Epithelial cell of proximal tubule (primary cell): Measurements from ENCODE around the gene GRP. TPM values are rescaled to one million over a fixed set of nuclear protein-coding genes. Genes with fewer than 3 reads are reported as not detected.
A peak's percentile ranks its signal among the peaks of the same experiment; 100 is the strongest.

ENCODE experiments used
- DNase-seq: peaks from one replicate; pipeline ENCODE4 v3.0.0-alpha.2; 2011; ENCODE audit warnings: low read depth
- H3K4me3 ChIP-seq: 2 replicates; pipeline ENCODE4 v1.5.1; 2011; ENCODE audit warnings: low read depth, mild to moderate bottlenecking, low read length
- CTCF ChIP-seq: conservative IDR thresholded peaks from 2 replicates; pipeline ENCODE4 v1.5.1; 2012; ENCODE audit warnings: low read depth, mild to moderate bottlenecking, low read length
- total RNA-seq: library from RNA; depleted of rRNA; stranded (reverse); fragments of >200 nt; gene quantifications from 2 replicates; pipeline ENCODE4 v1.2.3, GENCODE V29; 2015

GRP gene
- total RNA-seq, 1 donor from 2014 or later = not detected

GRCh38 chr18:59208602-59209125, 11.3 kb upstream of the GRP start:
- no peak for TF ChIP-seq CTCF
- peak overlapping the region; percentile 6 for H3K4me3 ChIP-seq
- DNase-seq = no peak

GRCh38 chr18:59210299-59210698, 9.7 kb upstream of the GRP start:
- TF ChIP-seq CTCF = no peak
- no peak overlapping the region for H3K4me3 ChIP-seq
- DNase-seq = no peak

- H3K4me3 ChIP-seq = no peak overlapping the region
- no peak for TF ChIP-seq CTCF
- no peak for DNase-seq
Observed at GRCh38 chr18:59211629-59212028, 8.3 kb upstream of the GRP start.

GRCh38 chr18:59218018-59218417, 1.9 kb upstream of the GRP start:
- no peak for TF ChIP-seq CTCF
- no peak for DNase-seq
- H3K4me3 ChIP-seq = no peak overlapping the region

- no peak for TF ChIP-seq CTCF
- no peak overlapping the region for H3K4me3 ChIP-seq
- DNase-seq = no peak
Observed at GRCh38 chr18:59220164-59220783, 316 bp downstream of the GRP start.

- no peak overlapping the region for H3K4me3 ChIP-seq
- no peak for TF ChIP-seq CTCF
- no peak for DNase-seq
Observed at GRCh38 chr18:59220784-59221765, 1.1 kb downstream of the GRP start.
